Limb (tissue), 2 donors: ENCODE measurements around the gene TMEM169.
"Not testable (repeated sequence)": the region's sequence is repeated elsewhere in the genome, so short reads cannot be mapped to it uniquely, and the experiment has no call there.

Source experiments
- DNase-seq, 2 donors: peaks; one replicate each; pipeline ENCODE4 v3.0.0-alpha.2; 2016; ENCODE audit errors: extremely low spot score in 2 of 2

Gene TMEM169

DNA sequence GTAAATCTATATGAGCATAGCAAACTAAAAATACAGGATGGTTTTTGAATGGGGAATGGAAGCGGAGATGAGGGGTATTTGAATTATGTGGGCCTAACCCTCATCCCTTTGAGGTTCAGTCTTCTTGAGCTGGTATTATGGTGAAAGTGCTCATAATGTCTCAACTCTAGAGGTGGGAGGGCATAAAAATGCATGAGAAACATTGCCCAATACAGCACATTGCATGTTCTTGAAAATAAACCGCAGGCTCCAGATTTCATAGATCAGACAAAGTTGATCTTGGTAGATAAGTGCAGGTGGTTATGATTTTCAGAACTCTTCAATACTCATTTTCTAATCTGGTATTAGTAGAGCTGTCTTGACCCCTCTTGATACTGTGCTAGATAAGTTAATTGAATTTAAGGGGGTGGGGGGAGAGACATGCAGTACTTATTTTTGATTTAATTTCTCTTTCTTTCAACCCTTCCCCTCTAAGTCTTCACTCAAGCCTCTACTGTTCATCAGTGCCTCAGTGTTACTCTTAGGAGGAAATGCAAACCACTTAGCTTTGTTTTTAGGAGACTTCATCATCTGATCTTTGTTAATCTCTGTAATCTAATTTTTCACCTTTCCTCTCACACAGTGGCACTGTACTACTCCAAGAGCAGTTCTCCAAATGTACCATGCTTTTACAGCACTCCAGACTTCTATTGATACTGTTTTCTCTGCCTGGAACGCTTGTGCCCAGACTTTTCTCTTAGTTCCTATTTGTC is 49.6 kb downstream of the TMEM169 start:
- DNase-seq = no peak

DNA sequence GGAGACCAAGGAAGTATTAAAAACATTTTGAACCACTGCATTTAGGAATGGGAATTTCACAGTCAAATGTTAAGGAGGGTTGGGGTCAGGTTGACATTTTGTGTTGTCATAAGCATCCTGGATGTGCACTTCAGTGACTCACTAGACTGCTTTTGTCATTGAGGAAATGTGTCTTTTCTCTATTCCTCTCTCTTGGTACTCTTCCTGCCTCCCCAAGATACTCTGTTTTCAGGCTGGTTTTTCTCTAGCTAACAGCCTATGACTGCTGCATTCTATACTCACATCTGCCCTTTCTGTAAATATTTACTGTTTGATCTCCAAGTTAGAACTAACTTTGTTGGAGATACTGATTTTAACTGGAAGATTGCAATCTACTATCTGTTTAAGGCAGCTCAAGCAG is 50.9 kb downstream of the TMEM169 start:
- DNase-seq = no peak

DNA sequence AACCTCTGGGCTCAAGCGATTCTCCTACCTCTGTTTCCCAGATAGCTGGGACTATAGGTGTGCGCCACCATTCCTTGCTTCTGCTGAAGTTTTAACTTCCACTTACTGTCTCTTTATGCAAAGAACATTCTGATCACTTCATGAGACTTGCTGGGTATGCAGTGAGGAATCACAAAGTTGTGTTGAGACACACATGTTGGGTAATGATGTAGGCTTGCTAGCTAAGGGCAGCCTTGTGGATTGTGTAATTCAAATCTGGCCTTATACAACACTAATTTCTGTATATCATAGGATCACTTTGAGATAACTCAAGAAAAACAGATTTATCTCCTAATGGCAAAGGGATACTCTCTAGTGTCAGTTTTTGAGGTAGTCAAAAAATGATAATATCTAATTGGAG is 51.7 kb downstream of the TMEM169 start:
- no peak for DNase-seq

GRCh38 chr2:216134958-216135541 is 53.3 kb downstream of the TMEM169 start:
- DNase-seq = no peak

GRCh38 chr2:216139884-216140283 is 58.2 kb downstream of the TMEM169 start:
- DNase-seq = no peak

GRCh38 chr2:216141516-216141915 is 59.8 kb downstream of the TMEM169 start:
- DNase-seq = not testable (repeated sequence)

DNA sequence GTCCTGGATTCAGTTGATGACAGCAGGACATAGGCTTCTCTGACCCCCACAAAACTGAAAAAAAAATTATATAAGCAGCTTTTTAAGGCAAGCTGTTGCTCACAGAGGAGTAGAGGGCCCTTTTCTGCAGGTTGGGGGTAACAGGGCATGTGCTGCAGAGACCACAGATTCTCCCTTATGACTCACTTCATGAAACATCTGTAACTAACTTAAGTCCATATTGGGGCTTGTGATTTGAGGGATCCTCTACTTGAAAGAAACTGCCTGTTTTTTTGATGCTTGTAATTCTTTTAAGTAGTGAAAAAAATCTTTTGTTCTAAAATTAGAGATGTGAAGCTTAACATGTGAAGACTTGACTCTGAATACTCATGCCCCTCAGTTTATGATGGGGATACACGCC is 60.8 kb downstream of the TMEM169 start:
- DNase-seq = no peak

- no peak for DNase-seq
Observed at GRCh38 chr2:216144372-216144771, 62.7 kb downstream of the TMEM169 start.

DNA sequence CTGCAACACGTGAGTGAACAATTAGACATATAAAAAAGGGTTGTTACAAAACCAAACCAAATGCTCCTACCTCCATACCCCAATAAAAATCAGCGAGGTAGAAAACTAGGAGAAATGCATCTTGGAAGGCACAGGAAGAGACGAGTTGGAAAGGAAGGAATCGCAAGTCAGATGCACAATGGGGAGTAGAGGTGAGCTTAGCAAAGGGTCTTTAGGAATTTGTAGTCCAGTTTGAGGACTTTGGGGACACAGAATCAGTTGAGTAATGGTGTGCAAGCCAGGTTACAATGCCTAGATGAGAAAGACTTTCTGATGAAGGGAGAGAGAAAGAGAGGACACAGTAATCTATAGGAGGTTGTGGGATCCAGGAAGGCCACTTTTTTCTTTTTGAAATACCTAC is 63.1 kb downstream of the TMEM169 start:
- DNase-seq = no peak

GRCh38 chr2:216146573-216146972 is 64.9 kb downstream of the TMEM169 start:
- no peak for DNase-seq

DNA sequence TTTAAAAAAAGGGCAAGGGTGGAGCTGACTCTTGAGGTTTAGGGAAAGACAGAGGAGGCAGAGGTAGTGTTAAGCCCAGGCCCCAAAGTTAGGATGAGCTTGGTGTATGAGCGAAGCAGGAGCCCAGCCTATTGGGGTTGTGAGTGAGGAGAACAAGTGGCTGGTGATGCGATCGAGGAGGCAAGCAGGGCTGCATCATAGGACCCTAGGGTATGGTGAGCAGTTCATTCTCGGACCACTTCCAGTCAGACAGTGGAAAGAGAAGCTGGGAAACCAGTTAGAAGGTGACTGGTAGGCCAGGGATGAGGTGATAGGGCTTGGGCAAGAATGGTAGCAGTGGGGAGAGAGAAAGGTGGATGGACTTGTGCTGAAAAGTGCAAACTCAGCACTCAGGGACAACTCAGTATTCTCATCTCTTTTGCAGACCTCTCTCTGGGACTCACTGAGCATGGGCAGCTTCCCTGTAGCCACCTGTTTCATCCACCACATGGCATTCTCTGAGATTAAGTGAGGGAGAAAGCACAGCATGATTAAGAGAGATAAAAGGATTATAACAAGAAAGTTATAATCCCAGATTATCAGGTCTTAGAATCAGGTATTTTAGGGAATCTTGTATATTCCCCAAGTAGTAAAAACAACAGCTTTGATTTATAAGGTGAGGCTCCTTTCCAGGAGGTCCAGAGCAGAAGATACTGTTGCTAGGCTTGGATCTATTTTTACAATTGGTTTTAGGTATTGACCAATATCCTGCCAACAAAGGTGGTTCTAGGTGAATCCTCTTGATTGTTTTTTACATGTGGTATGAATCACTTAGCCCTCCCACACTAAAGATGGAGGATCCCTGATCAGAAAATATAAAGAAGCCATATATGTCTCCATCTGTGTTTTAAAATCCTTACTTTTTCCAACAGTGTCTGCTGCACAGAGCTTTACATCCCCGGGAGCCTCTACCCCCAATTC is 65.7 kb downstream of the TMEM169 start:
- no peak for DNase-seq

- no peak for DNase-seq
Observed at GRCh38 chr2:216148983-216149382, 67.3 kb downstream of the TMEM169 start.

- DNase-seq = no peak
Observed at GRCh38 chr2:216149741-216150140, 68.0 kb downstream of the TMEM169 start.

DNA sequence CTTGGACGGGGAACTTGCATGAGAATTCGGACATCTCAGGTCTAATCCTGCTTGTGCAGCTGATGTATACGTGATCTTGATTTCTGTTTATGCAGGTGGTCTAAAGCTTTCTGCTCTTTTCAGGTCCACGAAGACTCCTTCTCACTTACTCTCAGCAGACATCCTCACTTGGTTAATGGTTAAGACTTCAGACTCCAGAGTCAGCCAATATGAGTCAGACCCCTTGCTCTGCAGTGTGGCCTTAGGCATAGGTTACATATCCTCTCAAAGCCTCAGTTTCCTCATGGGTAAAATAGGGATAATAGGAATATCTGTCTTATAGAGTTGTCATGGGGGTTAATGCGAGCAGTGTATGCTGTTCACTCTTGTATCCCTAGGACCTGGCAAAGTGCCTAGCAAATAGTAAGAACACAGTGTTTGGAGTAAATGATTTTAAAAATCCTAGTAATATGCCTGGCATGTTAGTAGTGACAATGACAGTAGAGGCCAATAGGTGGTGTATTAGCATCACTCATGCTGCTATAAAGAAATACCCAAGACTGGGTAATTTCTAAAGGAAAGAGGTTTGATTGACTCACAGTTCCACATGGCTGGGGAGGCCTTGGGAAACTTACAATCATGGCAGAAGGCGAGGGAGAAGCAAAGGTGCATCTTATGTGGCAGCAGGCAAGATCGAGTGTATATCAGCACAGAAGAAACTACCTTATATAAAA is 69.8 kb downstream of the TMEM169 start:
- no peak for DNase-seq
